Measurements from ENCODE around the gene PROS1.

PROS1 gene

GRCh38 chr3:93910097-93910496 lies 63.6 kb downstream of the PROS1 start:
- H3K9me3 ChIP-seq (ENCODE audit: low read length) = no peaks in the 10 kb centered on the region
- TF ChIP-seq CTCF (IDR thresholded peaks at IDR 0.05; ENCODE audit: low read length) = no peak
- no peak for TF ChIP-seq EZH2 (IDR thresholded peaks at IDR 0.05; ENCODE audit: borderline replicate concordance, low read length)
- no peaks in the 10 kb centered on the region for H3K36me3 ChIP-seq (ENCODE audit: insufficient read depth, low read length)
- no peaks in the 10 kb centered on the region for H3F3A ChIP-seq (ENCODE audit: insufficient read depth, low read length)
- H3K27me3 ChIP-seq (ENCODE audit: insufficient read depth, low read length) = no peaks in the 10 kb centered on the region
- no peak overlapping the region for H3K9ac ChIP-seq (ENCODE audit: low read length)
- no peak overlapping the region for H3K27ac ChIP-seq (ENCODE audit: low read depth, low read length, poor library complexity, severe bottlenecking)
- no peaks in the 10 kb centered on the region for H3K4me1 ChIP-seq (ENCODE audit: insufficient read depth, low read length, severe bottlenecking)
- H4K20me1 ChIP-seq (ENCODE audit: insufficient read depth, low read length) = no peaks in the 10 kb centered on the region
- H3K4me3 ChIP-seq (ENCODE audit: low read depth, low read length, poor library complexity, severe bottlenecking) = no peak overlapping the region
- no peak overlapping the region for H3K4me2 ChIP-seq (ENCODE audit: low read length)
- no peaks in the 10 kb centered on the region for H3K9me2 ChIP-seq (ENCODE audit: low read depth, low read length)
- H2AFZ ChIP-seq (ENCODE audit: low read length) = no peak overlapping the region
- H3K79me2 ChIP-seq (ENCODE audit: insufficient read depth, low read length) = no peaks in the 10 kb centered on the region

GRCh38 chr3:93907132-93907531 lies 66.6 kb downstream of the PROS1 start:
- Histone ChIP-seq H3K4me3 (ENCODE audit: low read depth, low read length, poor library complexity, severe bottlenecking) (no peak overlapping the region), H3K36me3 (ENCODE audit: insufficient read depth, low read length) (no peaks in the 10 kb centered on the region), H3K4me2 (ENCODE audit: low read length) (no peak overlapping the region), H3K9ac (ENCODE audit: low read length) (no peak overlapping the region), H3K27me3 (ENCODE audit: insufficient read depth, low read length) (no peaks in the 10 kb centered on the region), H3K9me2 (ENCODE audit: low read depth, low read length) (no peaks in the 10 kb centered on the region), H2AFZ (ENCODE audit: low read length) (no peak overlapping the region), H3K27ac (ENCODE audit: low read depth, low read length, poor library complexity, severe bottlenecking) (no peak overlapping the region), H3K9me3 (ENCODE audit: low read length) (no peaks in the 10 kb centered on the region), H3K4me1 (ENCODE audit: insufficient read depth, low read length, severe bottlenecking) (no peaks in the 10 kb centered on the region), H4K20me1 (ENCODE audit: insufficient read depth, low read length) (no peaks in the 10 kb centered on the region), H3F3A (ENCODE audit: insufficient read depth, low read length) (no peaks in the 10 kb centered on the region), H3K79me2 (ENCODE audit: insufficient read depth, low read length) (no peaks in the 10 kb centered on the region)
- TF ChIP-seq CTCF (IDR thresholded peaks at IDR 0.05; ENCODE audit: low read length) (no peak), EZH2 (IDR thresholded peaks at IDR 0.05; ENCODE audit: borderline replicate concordance, low read length) (no peak)

- TF ChIP-seq EZH2 (IDR thresholded peaks at IDR 0.05; ENCODE audit: borderline replicate concordance, low read length) (no peak), CTCF (IDR thresholded peaks at IDR 0.05; ENCODE audit: low read length) (no peak)
- H3K79me2 ChIP-seq (ENCODE audit: insufficient read depth, low read length) = no peaks in the 10 kb centered on the region
- H3K4me3 ChIP-seq (ENCODE audit: low read depth, low read length, poor library complexity, severe bottlenecking) = no peak overlapping the region
- H3K4me2 ChIP-seq (ENCODE audit: low read length) = no peak overlapping the region
- no peaks in the 10 kb centered on the region for H3K27me3 ChIP-seq (ENCODE audit: insufficient read depth, low read length)
- no peaks in the 10 kb centered on the region for H3F3A ChIP-seq (ENCODE audit: insufficient read depth, low read length)
- no peaks in the 10 kb centered on the region for H3K4me1 ChIP-seq (ENCODE audit: insufficient read depth, low read length, severe bottlenecking)
- H3K36me3 ChIP-seq (ENCODE audit: insufficient read depth, low read length) = no peaks in the 10 kb centered on the region
- no peaks in the 10 kb centered on the region for H3K9me3 ChIP-seq (ENCODE audit: low read length)
- no peaks in the 10 kb centered on the region for H4K20me1 ChIP-seq (ENCODE audit: insufficient read depth, low read length)
- H3K27ac ChIP-seq (ENCODE audit: low read depth, low read length, poor library complexity, severe bottlenecking) = no peak overlapping the region
- H3K9me2 ChIP-seq (ENCODE audit: low read depth, low read length) = no peaks in the 10 kb centered on the region
- no peak overlapping the region for H3K9ac ChIP-seq (ENCODE audit: low read length)
- H2AFZ ChIP-seq (ENCODE audit: low read length) = no peak overlapping the region
These were observed 67.5 kb downstream of the PROS1 start for GRCh38 chr3:93906245-93906644.
